ENCODE data around the gene DLGAP1. TPM values are rescaled to one million over a fixed set of nuclear protein-coding genes. Genes with fewer than 3 reads are reported as not detected.

DLGAP1 gene
- total RNA-seq, 1 donor from 2014 or later = 18.5 TPM

DNA sequence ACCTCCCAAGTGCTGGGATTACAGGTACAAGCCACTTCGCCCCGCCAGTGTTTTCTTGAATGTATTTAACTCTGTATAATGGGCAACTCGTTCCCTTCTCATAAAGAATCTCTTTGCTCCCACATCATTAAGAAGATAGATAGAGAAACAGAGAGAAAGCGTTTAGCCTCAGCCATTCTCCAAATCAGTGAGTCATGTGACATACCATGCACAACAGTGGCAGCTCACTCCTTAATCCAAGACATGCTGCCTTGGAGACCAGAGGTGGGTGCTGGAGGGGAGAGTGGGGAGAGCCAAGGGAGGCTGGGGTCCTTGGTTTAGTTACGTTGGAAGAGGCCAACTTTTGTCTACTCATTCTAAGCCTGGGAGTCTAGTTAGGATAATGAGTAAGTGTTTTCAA, 950.5 kb downstream of the DLGAP1 start:
- no peak overlapping the region for H2AFZ ChIP-seq (replicated peaks)
- no peak for DNase-seq (ENCODE audit: low spot score)
- H3K4me1 Mint-ChIP-seq = peaks cover 22% of the 10 kb centered on the region
- no peak for TF ChIP-seq EZH2 (IDR thresholded peaks at IDR 0.05)
- TF ChIP-seq, protein P1, sequence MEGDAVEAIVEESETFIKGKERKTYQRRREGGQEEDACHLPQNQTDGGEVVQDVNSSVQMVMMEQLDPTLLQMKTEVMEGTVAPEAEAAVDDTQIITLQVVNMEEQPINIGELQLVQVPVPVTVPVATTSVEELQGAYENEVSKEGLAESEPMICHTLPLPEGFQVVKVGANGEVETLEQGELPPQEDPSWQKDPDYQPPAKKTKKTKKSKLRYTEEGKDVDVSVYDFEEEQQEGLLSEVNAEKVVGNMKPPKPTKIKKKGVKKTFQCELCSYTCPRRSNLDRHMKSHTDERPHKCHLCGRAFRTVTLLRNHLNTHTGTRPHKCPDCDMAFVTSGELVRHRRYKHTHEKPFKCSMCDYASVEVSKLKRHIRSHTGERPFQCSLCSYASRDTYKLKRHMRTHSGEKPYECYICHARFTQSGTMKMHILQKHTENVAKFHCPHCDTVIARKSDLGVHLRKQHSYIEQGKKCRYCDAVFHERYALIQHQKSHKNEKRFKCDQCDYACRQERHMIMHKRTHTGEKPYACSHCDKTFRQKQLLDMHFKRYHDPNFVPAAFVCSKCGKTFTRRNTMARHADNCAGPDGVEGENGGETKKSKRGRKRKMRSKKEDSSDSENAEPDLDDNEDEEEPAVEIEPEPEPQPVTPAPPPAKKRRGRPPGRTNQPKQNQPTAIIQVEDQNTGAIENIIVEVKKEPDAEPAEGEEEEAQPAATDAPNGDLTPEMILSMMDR (IDR thresholded peaks at IDR 0.05) = no peak
- no peak for TF ChIP-seq EZH2phosphoT487 (IDR thresholded peaks at IDR 0.05)
- no peaks in the 10 kb centered on the region for H4K20me1 ChIP-seq (ENCODE audit: low read depth)
- no peaks in the 10 kb centered on the region for H3K36me3 ChIP-seq
- H3K27me3 ChIP-seq = peaks cover 9% of the 10 kb centered on the region
- H3K27ac Mint-ChIP-seq = no peak overlapping the region
- H3K9me3 Mint-ChIP-seq = no peaks in the 10 kb centered on the region
- H3K9me3 ChIP-seq (ENCODE audit: low read depth) = no peaks in the 10 kb centered on the region
- no peak overlapping the region for H3K27ac ChIP-seq
- H3K4me3 ChIP-seq = no peak overlapping the region
- H3F3A ChIP-seq (ENCODE audit: low read depth) = peaks cover 22% of the 10 kb centered on the region
- no peaks in the 10 kb centered on the region for H3K79me2 ChIP-seq (ENCODE audit: low read depth)
- H3K36me3 Mint-ChIP-seq = no peaks in the 10 kb centered on the region
- H3K27me3 Mint-ChIP-seq (ENCODE audit: insufficient read depth, low read depth) = peaks cover 4% of the 10 kb centered on the region
- no peak overlapping the region for H3K9ac ChIP-seq
- H3K4me2 ChIP-seq = no peak overlapping the region
- H3K4me3 Mint-ChIP-seq = no peak overlapping the region
- H3K4me1 ChIP-seq = peaks cover 20% of the 10 kb centered on the region

DNA sequence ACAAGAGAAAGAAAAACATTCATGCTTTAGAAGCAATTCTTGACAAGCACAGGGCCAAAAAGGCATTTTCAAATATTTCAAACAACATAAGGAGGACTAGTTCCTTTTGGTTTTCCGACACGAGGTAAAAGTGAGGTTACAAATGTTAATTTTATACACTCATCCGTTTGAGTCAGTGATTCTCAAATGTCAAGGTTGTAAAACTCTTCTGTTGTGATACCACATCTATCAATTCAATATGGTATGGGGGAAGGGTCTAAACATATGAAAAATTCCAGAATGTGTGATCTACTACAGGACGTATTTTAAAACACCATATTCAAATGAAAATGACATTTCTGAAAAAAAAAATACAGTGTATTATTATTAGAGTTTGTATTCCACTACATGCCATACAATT, 952.5 kb downstream of the DLGAP1 start:
- peaks cover 7% of the 10 kb centered on the region for H3K27me3 Mint-ChIP-seq (ENCODE audit: insufficient read depth, low read depth)
- no peak overlapping the region for H3K27ac Mint-ChIP-seq
- DNase-seq (ENCODE audit: low spot score) = no peak
- H3K36me3 Mint-ChIP-seq = no peaks in the 10 kb centered on the region
- Histone ChIP-seq H3K4me2 (no peak overlapping the region), H3K27ac (no peak overlapping the region), H3F3A (ENCODE audit: low read depth) (peaks cover 23% of the 10 kb centered on the region), H3K9ac (no peak overlapping the region), H3K79me2 (ENCODE audit: low read depth) (no peaks in the 10 kb centered on the region), H4K20me1 (ENCODE audit: low read depth) (no peaks in the 10 kb centered on the region), H3K36me3 (no peaks in the 10 kb centered on the region), H3K9me3 (ENCODE audit: low read depth) (no peaks in the 10 kb centered on the region), H3K4me3 (no peak overlapping the region), H3K4me1 (peaks cover 16% of the 10 kb centered on the region), H3K27me3 (peaks cover 24% of the 10 kb centered on the region), H2AFZ (replicated peaks) (no peak overlapping the region)
- TF ChIP-seq EZH2 (IDR thresholded peaks at IDR 0.05) (no peak), EZH2phosphoT487 (IDR thresholded peaks at IDR 0.05) (no peak)
- TF ChIP-seq, protein P1 (IDR thresholded peaks at IDR 0.05) = no peak
- peaks cover 22% of the 10 kb centered on the region for H3K4me1 Mint-ChIP-seq
- H3K4me3 Mint-ChIP-seq = no peak overlapping the region
- no peaks in the 10 kb centered on the region for H3K9me3 Mint-ChIP-seq

DNA sequence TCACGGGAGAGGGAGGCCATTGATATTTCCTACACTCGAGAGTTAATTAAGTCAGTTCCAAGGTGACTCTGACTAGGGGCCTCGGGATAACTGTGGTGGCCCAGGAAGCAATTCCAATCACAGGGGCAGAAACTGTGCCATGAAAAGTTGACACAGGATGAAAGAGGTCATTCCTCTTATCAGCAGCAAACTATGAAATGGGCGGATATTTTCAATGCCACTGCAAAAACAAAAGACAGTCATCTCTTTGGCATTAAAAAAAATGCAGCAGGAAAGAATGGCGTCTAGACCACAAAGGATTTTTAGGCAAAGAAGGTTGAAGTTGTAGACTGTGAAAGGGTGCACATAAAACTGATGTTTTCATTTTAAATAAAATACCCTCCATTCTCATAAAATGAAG, 955.1 kb downstream of the DLGAP1 start:
- H3K36me3 ChIP-seq = no peaks in the 10 kb centered on the region
- peak overlapping the region; percentile 50 for H3K4me3 ChIP-seq
- peaks cover 28% of the 10 kb centered on the region for H3K27me3 ChIP-seq
- peak overlapping the region; percentile 89 for H3K4me2 ChIP-seq
- H2AFZ ChIP-seq (replicated peaks) = no peak overlapping the region
- peaks cover 24% of the 10 kb centered on the region for H3K4me1 Mint-ChIP-seq
- no peak overlapping the region for H3K27ac Mint-ChIP-seq
- H3K27me3 Mint-ChIP-seq (ENCODE audit: insufficient read depth, low read depth) = peaks cover 8% of the 10 kb centered on the region
- H3K27ac ChIP-seq = no peak overlapping the region
- H4K20me1 ChIP-seq (ENCODE audit: low read depth) = no peaks in the 10 kb centered on the region
- TF ChIP-seq EZH2phosphoT487 (IDR thresholded peaks at IDR 0.05) (no peak), EZH2 (IDR thresholded peaks at IDR 0.05) (no peak)
- TF ChIP-seq, protein P1 (IDR thresholded peaks at IDR 0.05) = no peak
- peaks cover 30% of the 10 kb centered on the region for H3F3A ChIP-seq (ENCODE audit: low read depth)
- H3K4me1 ChIP-seq = peaks cover 20% of the 10 kb centered on the region
- H3K9ac ChIP-seq = no peak overlapping the region
- no peaks in the 10 kb centered on the region for H3K36me3 Mint-ChIP-seq
- DNase-seq (ENCODE audit: low spot score) = no peak
- no peaks in the 10 kb centered on the region for H3K9me3 ChIP-seq (ENCODE audit: low read depth)
- no peaks in the 10 kb centered on the region for H3K9me3 Mint-ChIP-seq
- H3K4me3 Mint-ChIP-seq = peak overlapping the region; percentile 86
- no peaks in the 10 kb centered on the region for H3K79me2 ChIP-seq (ENCODE audit: low read depth)
